H1 (cell line): ENCODE measurements around the gene USP51. TPM values are rescaled to one million over a fixed set of nuclear protein-coding genes. Genes with fewer than 3 reads are reported as not detected.
"Not testable (repeated sequence)": the region's sequence is repeated elsewhere in the genome, so short reads cannot be mapped to it uniquely, and the experiment has no call there.

Source experiments
- CTCF ChIA-PET: fragments of 300-600 bp; sonication (Branson Sonifier 250); formaldehyde crosslinking; loops from one replicate; lab custom pipeline; 2021; ENCODE audit not compliant: partially characterized antibody; lab: Charles Lee
- POLR2A ChIA-PET: fragments of 300-600 bp; sonication (Branson Sonifier 250); formaldehyde crosslinking; loops from one replicate; lab custom pipeline; 2021; ENCODE audit warnings: inconsistent platforms; ENCODE audit not compliant: partially characterized antibody; lab: Charles Lee
- DNase-seq, 2 experiments: peaks; one replicate each; pipeline versions ENCODE4 v3.0.0 to v3.0.0-alpha.2; 2010 to 2022; ENCODE audit warnings: low spot score in 2 of 2, low read depth in 1 of 2, mixed read lengths in 1 of 2
- FAIRE-seq: peaks from 2 replicates; lab custom pipeline; 2011; peaks lifted over from hg19 to GRCh38; lab: Jason Lieb, UNC
- H2AFZ ChIP-seq: 2 replicates; pipeline ENCODE4 v1.8.1; 2012; ENCODE audit warnings: low read length, inconsistent platforms
- H2AK5ac ChIP-seq: 2 replicates; pipeline ENCODE4 v1.6.1; 2013; ENCODE audit warnings: low read depth, low read length
- H2BK120ac ChIP-seq: replicated peaks from 2 replicates; pipeline ENCODE3; 2013; ENCODE audit warnings: low read depth, low read length, inconsistent platforms
- H2BK12ac ChIP-seq: 2 replicates; pipeline ENCODE4 v1.6.1; 2013; ENCODE audit warnings: low read depth, low read length
- H2BK15ac ChIP-seq: 2 replicates; pipeline ENCODE4 v1.6.1; 2013; ENCODE audit warnings: low read length
- H2BK20ac ChIP-seq: 2 replicates; pipeline ENCODE4 v1.6.1; 2013; ENCODE audit warnings: low read length
- H2BK5ac ChIP-seq: 2 replicates; pipeline ENCODE4 v1.6.1; 2013; ENCODE audit warnings: low read depth, low read length
- H3K14ac ChIP-seq: 2 replicates; pipeline ENCODE4 v1.6.1; 2013; ENCODE audit warnings: inconsistent platforms; ENCODE audit not compliant: insufficient read length
- H3K18ac ChIP-seq: 2 replicates; pipeline ENCODE4 v1.6.1; 2013; ENCODE audit warnings: low read length; ENCODE audit errors: extremely low read depth
- H3K23ac ChIP-seq: 2 replicates; pipeline ENCODE4 v1.6.1; 2013; ENCODE audit warnings: inconsistent platforms; ENCODE audit not compliant: insufficient read length
- H3K23me2 ChIP-seq: 2 replicates; pipeline ENCODE4 v1.6.1; 2013; ENCODE audit warnings: low read depth, low read length
- H3K27ac ChIP-seq: 2 replicates; pipeline ENCODE4 v1.6.1; 2011; ENCODE audit warnings: low read depth, low read length, inconsistent platforms
- H3K27me3 ChIP-seq, 4 experiments: replicated peaks in 1 of 4; 1 replicate in 1 of 4; 2 replicates in 3 of 4; pipeline versions ENCODE4 v1.6.1 to v1.8.1; 2011 to 2013; ENCODE audit warnings: low read length in 3 of 4, mild to moderate bottlenecking in 3 of 4, inconsistent platforms in 2 of 4, mixed read lengths in 2 of 4, moderate library complexity in 1 of 4; ENCODE audit not compliant: control insufficient read depth in 3 of 4, insufficient read depth in 3 of 4; ENCODE audit errors: extremely low read depth in 1 of 4
- H3K36me3 ChIP-seq, 4 experiments: 2 replicates each; pipeline versions ENCODE4 v1.6.1 to v1.8.1; 2011 to 2013; ENCODE audit warnings: mild to moderate bottlenecking in 4 of 4, low read length in 3 of 4, moderate library complexity in 2 of 4, control low read depth in 1 of 4, inconsistent platforms in 1 of 4; ENCODE audit not compliant: insufficient read depth in 4 of 4, control insufficient read depth in 2 of 4
- H3K4ac ChIP-seq: replicated peaks from 2 replicates; pipeline ENCODE3; 2013; ENCODE audit warnings: low read length, low read depth, mixed read lengths, inconsistent platforms; ENCODE audit not compliant: insufficient read length
- H3K4me1 ChIP-seq, 4 experiments: replicated peaks in 1 of 4; 1 replicate in 1 of 4; 2 replicates in 3 of 4; pipeline versions ENCODE4 v1.6.1 to v1.8.1; 2011 to 2013; ENCODE audit warnings: low read length in 3 of 4, inconsistent platforms in 2 of 4, mixed read lengths in 1 of 4; ENCODE audit not compliant: insufficient read depth in 4 of 4, control insufficient read depth in 3 of 4
- H3K4me2 ChIP-seq, 2 experiments: 2 replicates each; pipeline versions ENCODE4 v1.6.1 to v1.8.1; 2011 to 2013; ENCODE audit warnings: low read depth in 2 of 2, low read length in 2 of 2, control low read depth in 1 of 2, inconsistent platforms in 1 of 2, mild to moderate bottlenecking in 1 of 2; ENCODE audit not compliant: insufficient read depth in 1 of 2
- H3K4me3 ChIP-seq, 4 experiments: fragments of 200-600, 300-600 bp in 1 of 4; sonication (generic), shearing (Covaris generic), sonication (Bioruptor Twin) in 1 of 4; 2 replicates each; pipeline versions ENCODE4 v1.5.1 to v1.8.1; 2011 to 2016; ENCODE audit warnings: low read length in 4 of 4, low read depth in 3 of 4, control low read depth in 2 of 4, inconsistent platforms in 2 of 4, mild to moderate bottlenecking in 2 of 4, mixed read lengths in 1 of 4, moderate library complexity in 1 of 4; ENCODE audit not compliant: insufficient read depth in 2 of 4; ENCODE audit errors: extremely low read depth in 1 of 4
- H3K56ac ChIP-seq: replicated peaks from 2 replicates; pipeline ENCODE3; 2013; ENCODE audit warnings: low read depth, mild to moderate bottlenecking, mixed read lengths, low read length, inconsistent platforms; ENCODE audit not compliant: insufficient read length
- H3K79me1 ChIP-seq: 2 replicates; pipeline ENCODE4 v1.6.1; 2013; ENCODE audit warnings: low read depth, low read length, control low read depth
- H3K79me2 ChIP-seq, 2 experiments: 2 replicates each; pipeline versions ENCODE4 v1.6.1 to v1.8.1; 2012 to 2013; ENCODE audit warnings: low read length in 2 of 2, mild to moderate bottlenecking in 2 of 2, inconsistent platforms in 1 of 2; ENCODE audit not compliant: insufficient read depth in 2 of 2, control insufficient read depth in 1 of 2
- H3K9ac ChIP-seq, 4 experiments: replicated peaks in 1 of 4; 1 replicate in 1 of 4; 2 replicates in 3 of 4; pipeline versions ENCODE4 v1.6.1 to v1.8.1; 2011 to 2013; ENCODE audit warnings: low read depth in 3 of 4, low read length in 3 of 4, control low read depth in 2 of 4, mild to moderate bottlenecking in 2 of 4, moderate library complexity in 2 of 4, inconsistent platforms in 1 of 4; ENCODE audit errors: extremely low read depth in 1 of 4
- H3K9me3 ChIP-seq, 2 experiments: 2 replicates each; pipeline versions ENCODE4 v1.6.1 to v1.8.1; 2012 to 2013; ENCODE audit warnings: mild to moderate bottlenecking in 2 of 2, moderate library complexity in 2 of 2, control low read depth in 1 of 2, inconsistent platforms in 1 of 2, low read depth in 1 of 2, low read length in 1 of 2, mixed read lengths in 1 of 2; ENCODE audit not compliant: insufficient read depth in 2 of 2
- H4K20me1 ChIP-seq, 2 experiments: replicated peaks in 1 of 2; 2 replicates each; pipeline versions ENCODE3 to v1.8.1; 2011 to 2013; ENCODE audit warnings: inconsistent platforms in 2 of 2, low read length in 2 of 2, mild to moderate bottlenecking in 1 of 2; ENCODE audit not compliant: insufficient read depth in 2 of 2, control insufficient read depth in 1 of 2
- H4K5ac ChIP-seq: 2 replicates; pipeline ENCODE4 v1.6.1; 2013; ENCODE audit warnings: low read length, low read depth, mixed read lengths, inconsistent platforms; ENCODE audit not compliant: insufficient read length
- H4K8ac ChIP-seq: 2 replicates; pipeline ENCODE4 v1.8.0; 2013; ENCODE audit warnings: mild to moderate bottlenecking, moderate library complexity, low read length, inconsistent platforms; ENCODE audit not compliant: insufficient read depth; ENCODE audit errors: extremely low read depth
- H4K91ac ChIP-seq: replicated peaks from 2 replicates; pipeline ENCODE3; 2013; ENCODE audit warnings: low read length, mixed read lengths, inconsistent platforms; ENCODE audit not compliant: insufficient read length
- whole genome bisulfite sequencing, 2 experiments: shearing (Covaris generic) in 1 of 2; methylation state at CpG; one replicate each; pipeline versions ENCODE4 v1.1.6 to v1.1.7; 2013 to 2015; ENCODE audit warnings: low lambda C conversion rate in 2 of 2, mixed read lengths in 2 of 2, inconsistent platforms in 1 of 2, low coverage in 1 of 2, missing lambda C conversion rate in 1 of 2; ENCODE audit not compliant: insufficient replicate concordance in 2 of 2, insufficient coverage in 1 of 2, insufficient read length in 1 of 2; ENCODE audit errors: extremely low coverage in 1 of 2, missing lambda C conversion rate in 1 of 2; 5-methylcytosine and 5-hydroxymethylcytosine counted together
- polyA plus RNA-seq, 7 experiments: library from polyadenylated mRNA; depleted of rRNA in 3 of 7; stranded (reverse) in 5 of 7; unstranded in 2 of 7; fragments of >200 nt in 5 of 7; fragments of 200-250 nt in 2 of 7; gene quantifications; 1 replicate in 5 of 7; 2 replicates in 1 of 7; 4 replicates in 1 of 7; pipeline versions ENCODE4 v1.2.1 to v1.2.3, GENCODE V29; 2011 to 2013; ENCODE audit warnings: missing spikeins in 2 of 7, mixed read lengths in 2 of 7
- total RNA-seq: library from RNA; stranded (reverse); fragmentation: NEBNext Ultra II Directional; extraction: Animal tissue kit (Norgen Biotek cat#: 25700); gene quantifications from 2 replicates; pipeline ENCODE4 v1.2.1, GENCODE V29; 2021

Gene USP51
- total and polyA plus RNA-seq, 2 of the 8 experiments (the other 6 are each of a cell fraction or from before 2014, with no cell fraction given) = 5.2 to 5.6 TPM

- H3K18ac ChIP-seq, H3K79me2 ChIP-seq, H3K4me1 ChIP-seq, H3K27ac ChIP-seq, H3K27me3 ChIP-seq, H2BK5ac ChIP-seq, H3K23ac ChIP-seq, H3K79me1 ChIP-seq, H2AK5ac ChIP-seq, H2BK120ac ChIP-seq, H3K9me3 ChIP-seq, H3K4me3 ChIP-seq, H2AFZ ChIP-seq, H2BK15ac ChIP-seq, H3K23me2 ChIP-seq, H3K36me3 ChIP-seq, H2BK20ac ChIP-seq, POLR2A ChIA-PET, CTCF ChIA-PET, H4K91ac ChIP-seq, H2BK12ac ChIP-seq, H4K8ac ChIP-seq, H3K14ac ChIP-seq, H3K9ac ChIP-seq, H3K56ac ChIP-seq, FAIRE-seq, H3K4ac ChIP-seq, H4K5ac ChIP-seq, DNase-seq, H3K4me2 ChIP-seq, H4K20me1 ChIP-seq: not testable (repeated sequence)
- WGBS, 2 experiments = no CpG with 5 or more reads among the region's 5 CpGs
These were observed 23.9 kb downstream of the USP51 start for GRCh38 chrX:55465791-55466190.

GRCh38 chrX:55465108-55465507 lies 24.5 kb downstream of the USP51 start:
- H3K23me2 ChIP-seq, H3K18ac ChIP-seq, H3K4me3 ChIP-seq, H4K5ac ChIP-seq, CTCF ChIA-PET, FAIRE-seq, H4K8ac ChIP-seq, H2BK12ac ChIP-seq, H3K9me3 ChIP-seq, H3K79me2 ChIP-seq, H3K56ac ChIP-seq, H3K27me3 ChIP-seq, H3K4me2 ChIP-seq, H3K9ac ChIP-seq, H3K27ac ChIP-seq, H4K20me1 ChIP-seq, H2BK20ac ChIP-seq, POLR2A ChIA-PET, H2BK5ac ChIP-seq, H3K23ac ChIP-seq, H3K4me1 ChIP-seq, DNase-seq, H3K4ac ChIP-seq, H3K14ac ChIP-seq, H2BK120ac ChIP-seq, H2AFZ ChIP-seq, H3K36me3 ChIP-seq, H2BK15ac ChIP-seq, H4K91ac ChIP-seq, H3K79me1 ChIP-seq, H2AK5ac ChIP-seq: not testable (repeated sequence)
- WGBS, 2 experiments = no CpG with 5 or more reads among the region's 5 CpGs
